HG03045 (cell line): ENCODE data around the gene RND1.
"Not testable (repeated sequence)": the region's sequence is repeated elsewhere in the genome, so short reads cannot be mapped to it uniquely, and the experiment has no call there.

ENCODE experiments used
- ATAC-seq: cut with Tn5 transposase; IDR thresholded peaks from one replicate; pipeline ENCODE4 v1.9.1; 2021; ENCODE audit warnings: mild to moderate bottlenecking, moderate library complexity; ENCODE audit not compliant: unreplicated experiment

Gene RND1

GRCh38 chr12:48865281-48866051 is at the start of gene RND1:
TSS of gene RND1 (minus strand) at chr12:48865870. CDS start at chr12:48865767, 103 bp downstream.
- peak; percentile 95 for ATAC-seq

GRCh38 chr12:48910196-48910595 is 44.5 kb upstream of the RND1 start:
- no peak for ATAC-seq

- not testable (repeated sequence) for ATAC-seq
Measured at GRCh38 chr12:48909698-48910097, 44.0 kb upstream of the RND1 start.

GRCh38 chr12:48907245-48907644 is 41.6 kb upstream of the RND1 start:
- ATAC-seq = no peak

GRCh38 chr12:48903982-48904411 is 38.3 kb upstream of the RND1 start:
- ATAC-seq = peak; percentile 76

- ATAC-seq = no peak
Measured at GRCh38 chr12:48903363-48903981, 37.8 kb upstream of the RND1 start.

GRCh38 chr12:48901278-48901677 is 35.6 kb upstream of the RND1 start:
- ATAC-seq = no peak

GRCh38 chr12:48899651-48900050 is 34.0 kb upstream of the RND1 start:
- ATAC-seq = no peak

- ATAC-seq = no peak
Measured at GRCh38 chr12:48894271-48894670, 28.6 kb upstream of the RND1 start.

GRCh38 chr12:48890657-48891418 is 25.2 kb upstream of the RND1 start:
- peak; percentile 72 for ATAC-seq

GRCh38 chr12:48889679-48890078 is 24.0 kb upstream of the RND1 start:
- ATAC-seq = no peak

GRCh38 chr12:48883305-48884161 is 17.9 kb upstream of the RND1 start:
- ATAC-seq = no peak

- ATAC-seq = no peak
Measured at GRCh38 chr12:48882972-48883304, 17.3 kb upstream of the RND1 start.

GRCh38 chr12:48882315-48882687 is 16.6 kb upstream of the RND1 start:
- no peak for ATAC-seq

GRCh38 chr12:48881686-48882314 is 16.1 kb upstream of the RND1 start:
- ATAC-seq = no peak

- no peak for ATAC-seq
Measured at GRCh38 chr12:48880647-48881046, 15.0 kb upstream of the RND1 start.

GRCh38 chr12:48878548-48878947 is 12.9 kb upstream of the RND1 start:
- ATAC-seq = no peak

- ATAC-seq = no peak
Measured at GRCh38 chr12:48875944-48876515, 10.4 kb upstream of the RND1 start.

- ATAC-seq = not testable (repeated sequence)
Measured at GRCh38 chr12:48873534-48873933, 7.9 kb upstream of the RND1 start.

- no peak for ATAC-seq
Measured at GRCh38 chr12:48873096-48873495, 7.4 kb upstream of the RND1 start.
